Measurements from ENCODE around the gene PGA4.

DNA sequence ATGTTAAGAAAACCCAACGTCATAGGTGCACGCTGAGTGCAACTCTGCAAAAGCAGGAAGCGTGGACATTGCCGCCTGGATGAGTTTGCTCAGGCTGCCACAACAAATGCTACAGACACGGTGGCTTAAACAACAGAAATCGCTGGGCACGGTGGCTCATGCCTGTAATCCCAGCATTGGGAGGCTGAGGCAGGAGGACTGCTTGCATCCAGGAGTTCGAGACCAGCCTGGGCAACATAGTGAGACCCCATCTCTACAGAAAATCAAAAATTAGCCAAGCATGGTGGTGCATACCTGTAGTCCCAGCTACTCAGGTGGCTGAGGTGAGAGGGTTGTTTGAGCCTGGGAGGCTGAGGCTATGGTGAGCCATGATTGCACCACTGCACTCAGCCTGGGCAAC is 32.2 kb upstream of the PGA4 start:
- TF ChIP-seq POLR2A (IDR thresholded peaks at IDR 0.05; ENCODE audit: low read depth, low read length) (no peak), CTCF (IDR thresholded peaks at IDR 0.05; ENCODE audit: extremely low read depth in 1 of 2, insufficient read depth in 1 of 2, low read depth in 1 of 2, low read length in 2 of 2) (no peak)

Data from endothelial cell of umbilical vein (primary cell).